ENCODE data around the gene GRB10.
"Not testable (repeated sequence)": the region's sequence is repeated elsewhere in the genome, so short reads cannot be mapped to it uniquely, and the experiment has no call there.

GRB10 gene

GRCh38 chr7:50778189-50778588 is 4.5 kb downstream of the GRB10 start:
- no peak for DNase-seq (ENCODE audit: low spot score)

- DNase-seq (ENCODE audit: low spot score): no peak
Observed at GRCh38 chr7:50775836-50776235, 6.9 kb downstream of the GRB10 start.

- no peak for DNase-seq (ENCODE audit: low spot score)
Observed at GRCh38 chr7:50775231-50775630, 7.5 kb downstream of the GRB10 start.

DNA sequence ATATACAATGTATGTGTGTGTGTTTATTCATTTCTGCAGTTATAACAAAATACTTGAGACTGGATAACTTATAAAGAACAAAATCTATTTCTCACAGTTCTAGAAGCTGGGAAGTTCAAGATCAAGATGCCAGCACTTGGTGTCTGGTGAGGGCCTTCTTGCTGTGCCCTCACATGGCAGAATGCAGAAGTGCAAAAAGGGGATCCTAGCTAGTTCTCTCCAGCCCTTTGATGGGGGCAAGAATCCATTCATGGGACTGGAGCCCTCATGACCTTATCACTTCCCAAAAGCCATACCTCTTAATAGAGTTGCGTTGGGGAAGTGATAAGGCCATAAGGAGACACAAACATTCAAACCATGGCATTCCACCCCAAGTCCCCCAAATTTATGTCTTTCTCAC is 8.4 kb downstream of the GRB10 start:
- no peak for DNase-seq (ENCODE audit: low spot score)

GRCh38 chr7:50773071-50773470 is 9.6 kb downstream of the GRB10 start:
- DNase-seq (ENCODE audit: low spot score): not testable (repeated sequence)

DNA sequence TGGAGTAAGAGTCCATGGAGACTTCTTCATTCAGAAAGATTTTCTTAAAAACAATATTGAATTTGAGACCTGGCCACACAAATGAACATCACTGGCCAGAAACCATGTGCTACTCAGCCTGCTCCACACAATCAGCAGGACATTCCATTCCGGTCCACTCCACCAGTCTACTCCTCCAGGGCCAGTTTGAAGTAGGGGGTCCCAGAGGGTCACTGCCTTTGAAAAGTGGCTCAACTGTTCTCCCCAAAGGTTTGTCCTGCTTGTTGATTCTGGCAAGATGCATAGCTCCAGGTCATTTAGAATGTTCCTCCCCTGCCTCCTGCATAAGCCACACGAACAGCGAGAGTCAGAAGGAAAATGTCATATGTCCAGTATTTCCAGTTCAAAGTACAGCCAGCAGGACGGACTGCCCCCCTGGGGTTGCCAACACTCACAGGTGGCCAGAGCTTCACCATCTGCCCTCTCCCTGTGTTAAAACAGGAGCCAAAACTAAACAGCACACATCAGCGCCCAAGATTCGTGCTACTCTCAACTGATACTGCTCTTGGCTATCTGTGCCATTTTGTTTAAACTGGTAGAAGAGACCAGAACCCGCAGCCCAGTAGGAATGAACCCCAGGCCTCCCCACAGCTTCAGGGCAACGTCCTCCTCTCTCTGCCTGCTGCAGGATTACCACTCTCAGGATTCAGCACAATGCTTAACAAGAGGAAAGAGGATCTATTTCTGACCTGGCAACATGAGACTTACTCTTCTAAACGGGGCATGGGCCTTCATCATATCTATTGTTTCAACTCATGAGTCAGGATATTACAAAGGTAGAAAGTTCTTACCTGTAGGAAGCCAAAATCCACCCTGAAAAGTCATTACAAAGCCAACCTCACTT is 11.3 kb downstream of the GRB10 start:
- no peak for DNase-seq (ENCODE audit: low spot score)

DNA sequence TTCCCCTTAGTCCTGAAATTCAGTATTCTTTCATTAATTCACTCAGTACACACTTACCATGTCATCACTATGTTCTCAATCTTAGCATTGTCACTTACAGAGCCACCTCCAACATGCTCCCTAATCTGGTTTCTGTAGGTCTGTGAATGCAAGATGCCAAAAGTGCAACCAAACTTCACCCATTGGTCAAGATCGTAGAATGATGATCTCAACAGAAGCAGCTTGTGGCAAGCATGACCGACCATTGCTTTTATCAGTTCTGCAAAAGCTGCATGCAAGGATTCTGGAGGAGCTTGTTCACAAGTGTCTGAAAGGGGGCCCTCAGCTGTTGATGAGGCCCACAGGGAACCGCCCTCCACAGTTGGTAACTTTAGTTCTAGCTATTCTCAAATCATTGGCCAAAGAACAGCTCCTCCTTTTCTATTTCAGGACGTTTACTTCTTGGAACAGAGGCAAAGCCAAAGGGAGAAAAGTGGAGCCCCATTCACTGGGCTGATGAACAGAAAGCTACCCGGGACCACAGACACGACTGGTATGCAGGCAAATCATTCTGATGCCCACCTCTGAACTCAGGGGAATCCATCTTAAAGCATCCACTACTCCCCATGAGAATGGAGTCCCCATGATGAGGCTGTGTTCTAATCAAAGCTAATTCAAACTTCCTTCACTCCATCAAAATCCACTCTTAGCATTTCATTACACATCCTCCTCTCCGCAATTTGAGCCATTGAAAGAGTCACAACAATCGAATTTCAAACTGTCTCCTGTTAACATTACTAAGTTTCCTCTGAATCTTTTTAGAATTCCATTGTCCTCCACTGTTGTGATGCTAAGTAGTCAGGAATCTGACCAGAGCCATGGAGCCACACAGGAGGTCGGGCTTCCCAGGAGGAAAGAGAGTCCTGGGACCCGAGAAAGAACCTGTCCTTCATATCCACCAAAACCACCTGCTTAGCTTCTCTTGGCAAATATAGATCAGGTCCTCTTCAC is 13.9 kb downstream of the GRB10 start:
- no peak for DNase-seq (ENCODE audit: low spot score)

DNA sequence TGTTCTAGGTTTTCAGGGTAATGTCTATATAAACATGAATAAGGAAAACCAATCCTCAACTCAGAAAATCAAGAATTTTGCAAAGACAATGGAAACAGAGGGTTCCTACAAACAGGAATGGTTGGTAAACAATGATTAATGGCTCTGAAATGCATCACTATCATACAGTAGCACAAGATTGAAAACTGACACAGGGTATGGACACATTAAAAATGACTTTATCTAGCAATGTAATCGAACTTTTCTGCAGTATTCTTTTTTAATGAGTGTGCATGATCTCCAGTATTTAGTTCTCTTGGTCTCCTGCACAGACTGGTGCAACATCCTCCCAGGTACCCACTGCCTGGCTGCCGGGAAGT is 15.9 kb downstream of the GRB10 start:
- DNase-seq (ENCODE audit: low spot score): no peak

DNA sequence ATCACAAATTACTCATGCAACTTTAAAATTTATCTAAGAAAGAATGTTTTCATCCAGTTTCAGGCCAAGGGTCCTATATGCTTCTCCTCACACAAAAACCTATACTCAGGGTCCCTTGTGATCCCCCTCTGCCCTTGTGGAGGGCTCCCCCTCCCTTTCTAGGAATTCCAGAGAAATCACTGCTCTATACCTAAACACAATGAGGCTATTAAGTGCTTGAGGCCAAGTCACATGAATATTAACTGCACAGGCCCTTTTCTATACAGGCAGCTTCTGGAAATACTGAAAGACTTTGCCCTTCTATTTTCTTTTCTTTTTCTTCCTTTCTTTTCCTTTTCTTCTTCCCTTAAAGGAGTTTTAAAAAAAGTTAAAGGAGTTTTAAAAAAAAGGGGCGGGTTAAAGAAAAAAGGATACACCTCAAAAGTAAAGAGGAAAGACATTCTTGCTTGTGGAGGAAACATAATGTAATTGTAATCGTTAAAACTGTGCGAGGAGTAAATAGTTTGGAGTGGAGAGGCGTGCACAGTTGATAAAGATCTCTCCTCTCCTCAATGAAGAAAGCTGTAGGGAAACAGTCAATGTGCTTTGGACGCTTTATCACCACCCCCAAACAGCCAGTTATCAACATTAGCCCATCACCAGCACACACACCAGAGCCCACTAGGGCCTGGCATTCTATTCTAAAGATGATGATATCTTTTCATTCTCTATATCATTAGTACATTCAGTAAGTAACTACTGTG is 16.4 kb downstream of the GRB10 start:
- DNase-seq (ENCODE audit: low spot score): no peak

DNA sequence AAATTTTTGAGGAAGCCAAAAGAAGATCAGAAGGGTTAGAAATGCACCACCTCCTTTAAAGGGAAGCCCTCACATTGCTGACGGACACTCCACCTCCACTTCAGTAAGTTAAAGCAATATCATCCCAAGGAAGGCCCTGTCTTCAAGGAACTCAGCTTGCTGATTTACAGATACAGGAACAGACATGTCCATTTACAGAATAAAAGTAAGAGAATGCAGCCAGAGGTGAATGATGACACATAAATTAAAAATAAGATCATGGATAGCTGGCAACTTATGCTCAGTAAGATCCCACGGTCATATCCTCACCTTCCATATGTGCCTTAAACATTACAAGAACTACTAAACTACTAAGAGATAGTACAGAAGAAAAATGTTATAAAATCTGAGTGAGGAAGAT is 20.4 kb downstream of the GRB10 start:
- no peak for DNase-seq (ENCODE audit: low spot score)

- DNase-seq (ENCODE audit: low spot score): no peak
Observed at GRCh38 chr7:50761713-50762112, 21.0 kb downstream of the GRB10 start.

DNA sequence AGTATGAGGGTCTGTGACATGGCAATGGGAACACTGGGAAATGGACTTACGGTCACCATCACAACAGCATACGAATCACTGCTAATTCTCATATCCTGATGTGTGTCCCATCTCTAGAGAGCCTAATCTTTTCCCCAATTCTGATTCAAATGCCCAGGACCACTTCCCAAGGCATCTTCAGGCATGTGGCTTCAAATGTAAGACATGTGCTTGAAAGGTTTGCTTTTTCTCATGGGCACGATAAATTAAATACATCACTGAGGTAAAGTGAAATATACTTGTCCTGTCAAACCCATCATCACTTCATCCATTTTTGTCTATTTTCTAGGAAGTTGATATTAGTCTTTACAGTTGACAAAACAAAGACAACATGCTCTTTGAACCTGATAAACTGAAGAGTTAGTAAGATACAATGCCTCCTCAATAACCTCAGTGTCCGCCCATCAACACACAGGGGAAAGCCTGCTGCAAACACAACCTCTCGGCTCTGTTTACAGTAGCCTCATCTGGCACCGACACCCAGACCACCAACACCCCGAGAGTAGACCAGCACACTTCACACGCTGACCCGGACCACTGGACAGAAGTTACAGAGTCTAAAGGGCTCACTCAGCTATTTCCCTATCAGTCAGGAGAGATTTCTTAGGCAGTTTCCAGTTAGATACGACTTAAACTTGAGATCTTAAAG is 24.8 kb downstream of the GRB10 start:
- DNase-seq (ENCODE audit: low spot score): no peak

DNA sequence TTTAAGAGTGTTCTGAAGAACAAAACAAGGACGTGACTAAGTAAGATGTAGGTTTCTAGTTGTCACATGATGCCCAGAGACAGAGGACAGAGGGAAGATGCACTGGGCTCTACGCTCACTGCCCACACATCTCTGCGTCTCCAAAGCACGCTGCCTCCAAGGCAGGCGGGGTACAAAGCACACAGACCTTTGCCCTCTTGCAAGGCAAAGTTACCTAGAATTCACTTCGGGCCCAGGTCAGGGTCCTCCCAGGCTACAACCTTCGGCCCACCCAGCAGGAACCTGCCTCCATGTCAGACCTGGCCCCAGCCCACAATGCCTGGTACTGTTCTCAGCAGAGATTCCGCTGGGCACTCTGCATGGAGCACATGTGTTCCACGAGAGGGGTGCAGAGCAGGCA is 26.5 kb downstream of the GRB10 start:
- no peak for DNase-seq (ENCODE audit: low spot score)

GRCh38 chr7:50754684-50755083 is 28.0 kb downstream of the GRB10 start:
- DNase-seq (ENCODE audit: low spot score): no peak

DNA sequence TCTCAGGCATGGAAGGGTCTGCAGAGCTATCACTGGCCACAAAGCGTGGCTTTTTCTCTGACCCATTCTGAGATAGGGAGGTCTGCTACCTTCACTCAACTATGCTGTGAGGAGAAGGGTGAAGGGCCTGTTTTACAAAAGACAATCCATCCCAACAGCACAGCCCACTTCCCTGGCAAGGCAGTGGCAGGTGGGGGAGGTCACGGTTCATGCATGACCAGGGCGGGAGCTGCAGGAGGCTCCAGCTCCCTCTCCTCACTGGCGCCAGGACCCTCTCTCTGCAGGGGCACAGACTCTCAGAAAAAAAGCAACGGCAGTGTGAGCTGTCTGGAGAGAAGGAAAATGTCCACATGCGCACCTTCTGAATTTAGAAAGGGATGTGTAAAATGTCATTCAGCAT is 28.5 kb downstream of the GRB10 start:
- no peak for DNase-seq (ENCODE audit: low spot score)

DNA sequence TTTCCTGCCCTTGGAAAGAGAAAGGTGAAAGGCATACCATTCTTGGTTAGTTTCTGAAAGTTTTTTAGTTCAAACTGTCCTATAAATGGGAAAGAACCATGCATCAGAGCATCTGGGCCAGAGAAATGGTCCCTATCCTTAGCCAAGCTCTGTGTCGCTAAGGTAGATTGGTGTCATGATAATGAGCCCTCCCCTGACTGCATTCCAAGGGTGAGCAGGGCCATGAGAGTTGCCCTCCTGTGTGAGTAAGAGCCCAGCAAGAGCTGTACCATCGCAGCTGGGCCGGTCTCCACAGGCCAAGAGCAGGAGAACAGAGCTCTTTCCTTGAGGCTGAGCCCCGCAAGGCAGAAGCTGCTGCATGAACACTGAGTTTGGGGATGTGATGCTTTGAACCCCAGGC is 30.3 kb downstream of the GRB10 start:
- DNase-seq (ENCODE audit: low spot score): no peak

GRCh38 chr7:50751146-50751545 is 31.6 kb downstream of the GRB10 start:
- no peak for DNase-seq (ENCODE audit: low spot score)

- DNase-seq (ENCODE audit: low spot score): no peak
Observed at GRCh38 chr7:50749896-50750295, 32.8 kb downstream of the GRB10 start.

- no peak for DNase-seq (ENCODE audit: low spot score)
Observed at GRCh38 chr7:50748472-50748871, 34.2 kb downstream of the GRB10 start.

GRCh38 chr7:50745835-50746234 is 36.9 kb downstream of the GRB10 start:
- no peak for DNase-seq (ENCODE audit: low spot score)

GRCh38 chr7:50745336-50745735 is 37.4 kb downstream of the GRB10 start:
- DNase-seq (ENCODE audit: low spot score): no peak

GRCh38 chr7:50743893-50744292 is 38.8 kb downstream of the GRB10 start:
- no peak for DNase-seq (ENCODE audit: low spot score)

Measured in RKO (cell line).